ENCODE results near the gene P2RX2.

P2RX2 gene

GRCh38 chr12:132621657-132622435 is 3.3 kb downstream of the P2RX2 start:
- no peak for DNase-seq

- peak; percentile 66 for DNase-seq
These were observed 4.0 kb downstream of the P2RX2 start for GRCh38 chr12:132622437-132623071.

DNA sequence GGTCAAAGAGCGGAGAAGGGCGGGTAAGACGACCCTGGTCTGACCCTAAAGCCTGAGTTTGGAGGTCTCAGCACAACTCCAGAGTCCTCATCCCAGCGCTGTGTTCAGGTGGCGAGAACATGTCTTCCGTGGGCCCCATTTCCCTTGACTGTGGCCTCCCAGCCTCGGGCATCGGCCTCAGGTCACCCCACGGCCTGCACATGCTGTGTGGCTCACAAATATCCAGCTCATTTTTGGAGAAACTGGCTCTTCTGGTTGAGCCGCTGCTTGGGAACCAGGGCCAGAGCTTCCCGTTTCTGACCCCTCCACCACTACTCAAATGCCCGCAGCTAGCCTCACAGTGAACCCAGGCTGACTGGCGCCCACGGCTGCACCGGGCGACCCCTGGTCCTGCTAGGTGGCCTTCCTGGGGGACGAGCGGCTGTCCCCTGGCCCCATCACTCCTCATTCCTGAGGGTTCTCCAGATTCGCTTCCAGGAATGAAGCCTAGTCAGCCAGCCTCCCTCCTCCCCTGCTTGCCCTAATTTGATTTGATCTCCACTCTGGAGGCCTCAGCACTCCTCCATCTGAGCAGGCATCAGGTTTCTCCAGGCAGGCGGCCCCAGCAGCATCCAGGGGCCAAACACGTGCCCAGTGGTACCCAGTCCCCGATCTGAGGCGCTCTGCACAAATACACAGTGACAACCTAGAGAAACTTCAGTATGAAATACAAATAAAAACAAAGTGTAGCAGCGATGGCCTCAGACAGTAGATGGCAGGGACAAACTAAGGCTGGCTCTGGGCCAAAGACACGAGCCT is 4.7 kb downstream of the P2RX2 start:
- DNase-seq = no peak

DNA sequence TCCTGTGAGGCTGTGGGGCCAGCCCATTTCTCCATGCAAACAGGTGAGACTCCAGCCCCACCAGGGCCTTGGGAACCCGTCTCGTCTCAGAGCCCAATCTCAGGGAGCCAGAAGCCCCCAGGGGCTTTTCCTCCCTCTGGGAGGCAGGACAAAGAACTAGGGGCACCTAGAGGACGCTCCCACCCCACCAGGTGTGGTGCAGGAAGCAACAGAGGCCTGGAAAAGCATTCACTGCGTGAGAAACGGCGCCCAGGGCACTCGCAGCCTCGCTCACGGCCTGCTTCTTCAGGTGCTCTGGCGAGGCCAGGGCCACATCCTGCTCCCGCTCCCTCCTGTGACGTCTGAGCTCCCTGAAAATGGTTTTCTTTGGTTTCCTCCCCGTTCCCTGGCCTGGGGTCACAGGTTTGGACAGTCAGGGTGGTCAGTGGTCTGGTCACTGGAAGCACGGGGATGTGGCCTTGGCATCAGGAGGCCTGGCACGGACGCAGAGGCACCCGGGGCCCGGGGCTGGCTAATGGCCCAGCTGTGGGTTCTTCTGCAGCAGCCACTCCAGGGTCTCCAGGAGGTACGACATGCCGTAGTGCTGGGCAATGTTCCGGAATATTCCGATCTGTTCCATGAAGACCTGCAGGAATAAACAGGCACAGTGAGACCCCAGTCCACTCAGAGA is 5.7 kb downstream of the P2RX2 start:
- no peak for DNase-seq

GRCh38 chr12:132624910-132625630 is 6.5 kb downstream of the P2RX2 start:
- no peak for DNase-seq

GRCh38 chr12:132625731-132626430 is 7.3 kb downstream of the P2RX2 start:
- DNase-seq = no peak

GRCh38 chr12:132629330-132629729 is 10.8 kb downstream of the P2RX2 start:
- no peak for DNase-seq

GRCh38 chr12:132630672-132631071 is 12.1 kb downstream of the P2RX2 start:
- no peak for DNase-seq

- no peak for DNase-seq
These were observed 13.1 kb downstream of the P2RX2 start for GRCh38 chr12:132631666-132632065.

DNA sequence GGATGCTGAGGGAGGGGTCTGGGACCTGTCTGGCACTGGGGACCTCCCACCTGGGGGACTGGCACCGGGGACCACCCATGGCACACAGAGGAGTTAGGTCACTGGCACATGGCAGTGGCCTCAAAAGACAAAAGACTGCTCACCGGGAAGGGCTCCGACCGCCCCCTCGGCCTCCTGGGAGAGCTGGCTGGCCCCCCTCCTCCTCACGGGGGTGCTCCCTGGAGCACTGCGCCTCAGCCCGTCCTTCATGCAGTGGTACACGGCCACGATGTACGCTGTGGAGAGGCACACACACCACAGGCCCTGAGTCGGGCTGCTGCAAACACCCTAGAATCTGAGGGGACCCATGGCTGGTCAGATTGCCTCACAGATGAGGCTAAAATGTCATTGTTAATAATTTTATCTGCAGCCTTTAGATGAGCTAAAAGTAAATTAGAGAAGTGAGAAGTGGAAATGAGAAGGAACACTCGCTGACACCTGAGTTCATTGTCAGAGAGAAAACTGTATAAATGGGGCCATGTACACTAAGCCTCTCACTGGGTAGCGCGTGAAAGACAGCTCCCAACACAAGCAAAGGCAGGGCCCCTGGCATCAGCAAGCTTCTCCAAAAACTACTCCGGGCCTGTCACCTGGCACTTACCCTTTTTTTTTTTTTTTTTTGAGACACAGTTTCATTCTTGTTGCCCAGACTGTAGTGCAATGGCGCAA is 14.1 kb downstream of the P2RX2 start:
- no peak for DNase-seq

- DNase-seq = no peak
These were observed 14.8 kb downstream of the P2RX2 start for GRCh38 chr12:132633398-132633797.

DNA sequence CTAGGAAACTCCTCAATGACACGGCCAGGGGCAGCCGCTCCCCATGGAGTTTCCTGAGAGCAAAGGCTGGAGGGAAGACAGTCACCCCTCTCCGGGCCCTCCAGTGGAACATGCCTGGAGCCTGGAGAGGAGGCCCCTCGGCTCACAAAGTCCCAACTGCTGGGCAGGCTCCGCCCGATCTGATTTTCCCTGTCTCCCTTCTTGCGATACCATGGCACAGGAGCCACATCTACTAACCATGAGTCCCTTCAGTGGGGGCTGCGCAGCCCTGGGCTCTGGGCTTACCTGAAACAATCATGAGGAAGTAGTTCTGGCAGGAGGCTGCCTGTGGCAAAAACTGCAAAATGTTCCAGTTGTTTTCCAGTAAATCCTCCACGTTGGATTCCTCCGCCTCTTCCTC is 15.3 kb downstream of the P2RX2 start:
- no peak for DNase-seq

DNA sequence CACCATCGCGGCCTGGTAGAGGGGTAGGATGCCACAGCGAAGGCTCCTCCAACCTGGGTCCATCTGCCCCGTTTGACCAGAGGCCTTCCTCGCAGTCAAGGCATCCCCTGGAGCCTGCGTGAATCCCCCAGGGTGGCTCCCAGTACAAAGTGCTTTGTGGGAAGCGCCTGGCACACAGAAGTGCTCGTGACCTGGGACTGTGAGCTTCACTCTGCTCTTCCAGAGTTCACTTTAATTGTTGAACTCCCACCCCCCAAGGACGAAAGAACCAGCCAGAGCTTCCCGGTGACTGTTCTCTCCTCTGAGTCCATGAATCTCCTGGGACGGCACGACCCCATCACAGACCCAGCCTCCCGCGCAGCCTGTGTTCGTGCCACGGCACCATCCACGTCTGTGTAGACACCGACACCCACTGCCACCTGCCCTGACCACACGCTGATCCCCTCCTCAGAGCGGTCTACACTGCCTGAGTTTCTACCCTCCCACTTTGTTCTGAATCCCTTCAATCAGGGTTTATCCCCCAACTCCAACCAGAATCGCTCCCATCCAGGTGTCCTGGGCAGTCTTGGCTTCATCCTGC is 15.9 kb downstream of the P2RX2 start:
- DNase-seq = no peak

- DNase-seq = no peak
These were observed 16.7 kb downstream of the P2RX2 start for GRCh38 chr12:132635076-132635955.

DNA sequence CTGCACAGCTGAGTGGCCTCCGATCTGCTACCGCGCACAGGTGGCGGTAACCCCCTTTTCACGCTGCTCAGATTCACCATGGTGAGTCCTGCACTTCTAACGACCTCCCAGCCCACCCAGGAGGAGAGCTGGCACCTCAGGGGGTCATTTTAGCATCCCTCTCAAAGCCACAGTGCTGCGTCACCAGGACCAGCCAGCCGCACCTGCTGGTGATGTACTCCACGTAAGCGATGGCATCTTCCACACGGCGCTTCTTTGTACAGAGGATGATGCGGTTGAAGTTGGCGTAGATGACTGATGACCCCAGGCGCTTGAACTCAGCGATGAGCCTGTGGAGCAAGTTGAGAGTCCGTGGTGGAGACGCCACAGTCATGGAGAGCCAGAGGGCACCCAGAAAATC is 19.2 kb downstream of the P2RX2 start:
- no peak for DNase-seq

- peak; percentile 30 for DNase-seq
These were observed 20.2 kb downstream of the P2RX2 start for GRCh38 chr12:132638541-132639408.

- DNase-seq = no peak
These were observed 21.5 kb downstream of the P2RX2 start for GRCh38 chr12:132639956-132640520.

DNA sequence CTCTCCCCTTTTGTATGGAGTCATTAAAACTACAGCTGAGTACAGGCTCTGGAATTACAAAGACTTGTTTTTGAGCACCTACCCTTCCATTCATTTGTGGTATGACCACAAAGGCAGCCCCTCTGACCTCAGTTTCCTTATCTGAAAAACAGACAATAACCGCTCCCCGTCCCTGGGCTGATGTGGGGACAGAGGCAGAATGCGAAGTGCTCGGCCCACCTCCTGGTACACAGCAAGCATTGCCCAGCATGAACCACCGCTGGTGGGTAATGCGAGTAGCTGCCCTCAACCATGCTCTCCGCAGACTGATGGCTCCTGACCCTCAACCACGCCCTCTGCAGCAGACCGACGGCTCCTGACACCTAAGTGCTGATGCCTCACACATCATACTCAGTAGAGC is 22.4 kb downstream of the P2RX2 start:
- no peak for DNase-seq

All from fibroblast of skin of right biceps (primary cell).